ENCODE measurements around the gene RDH13.

RDH13 gene

DNA sequence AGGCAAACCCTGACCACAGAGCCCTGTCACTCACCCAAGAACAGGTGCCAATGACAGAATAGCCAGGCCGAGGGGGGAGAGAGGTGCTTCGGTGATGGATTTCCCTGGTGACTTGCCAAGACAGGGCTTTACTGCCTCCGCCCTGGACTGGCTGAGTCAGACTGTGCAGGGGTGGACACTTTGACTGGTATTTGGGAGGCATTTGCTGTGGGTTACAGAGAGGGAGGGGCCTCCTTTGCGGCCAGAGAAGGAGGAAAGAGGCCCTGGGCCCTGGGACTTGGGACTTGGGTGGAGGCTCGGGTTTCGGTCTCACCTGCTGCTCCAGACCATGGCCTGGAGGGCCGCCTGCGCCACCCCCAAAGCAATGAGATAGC, 8.2 kb upstream of the RDH13 start:
- H3K9ac ChIP-seq = no peak overlapping the region
- peaks cover 43% of the 10 kb centered on the region for H3K27me3 ChIP-seq (ENCODE audit: insufficient read depth, low read depth)
- H3K36me3 ChIP-seq (ENCODE audit: insufficient read depth) = no peaks in the 10 kb centered on the region
- no peak overlapping the region for H3K27ac ChIP-seq
- H3K79me2 ChIP-seq (ENCODE audit: insufficient read depth, low read depth) = no peaks in the 10 kb centered on the region
- H3K4me2 ChIP-seq = peak overlapping the region; percentile 11; the same call in 1 of the 2 replicates
- peaks cover 28% of the 10 kb centered on the region for H3K4me1 ChIP-seq (ENCODE audit: low read depth, poor library complexity, severe bottlenecking)
- no peaks in the 10 kb centered on the region for H4K20me1 ChIP-seq (ENCODE audit: insufficient read depth)
- H2AFZ ChIP-seq (ENCODE audit: low read depth) = no peak overlapping the region
- TF ChIP-seq, protein P1, sequence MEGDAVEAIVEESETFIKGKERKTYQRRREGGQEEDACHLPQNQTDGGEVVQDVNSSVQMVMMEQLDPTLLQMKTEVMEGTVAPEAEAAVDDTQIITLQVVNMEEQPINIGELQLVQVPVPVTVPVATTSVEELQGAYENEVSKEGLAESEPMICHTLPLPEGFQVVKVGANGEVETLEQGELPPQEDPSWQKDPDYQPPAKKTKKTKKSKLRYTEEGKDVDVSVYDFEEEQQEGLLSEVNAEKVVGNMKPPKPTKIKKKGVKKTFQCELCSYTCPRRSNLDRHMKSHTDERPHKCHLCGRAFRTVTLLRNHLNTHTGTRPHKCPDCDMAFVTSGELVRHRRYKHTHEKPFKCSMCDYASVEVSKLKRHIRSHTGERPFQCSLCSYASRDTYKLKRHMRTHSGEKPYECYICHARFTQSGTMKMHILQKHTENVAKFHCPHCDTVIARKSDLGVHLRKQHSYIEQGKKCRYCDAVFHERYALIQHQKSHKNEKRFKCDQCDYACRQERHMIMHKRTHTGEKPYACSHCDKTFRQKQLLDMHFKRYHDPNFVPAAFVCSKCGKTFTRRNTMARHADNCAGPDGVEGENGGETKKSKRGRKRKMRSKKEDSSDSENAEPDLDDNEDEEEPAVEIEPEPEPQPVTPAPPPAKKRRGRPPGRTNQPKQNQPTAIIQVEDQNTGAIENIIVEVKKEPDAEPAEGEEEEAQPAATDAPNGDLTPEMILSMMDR (conservative IDR thresholded peaks at IDR 0.05; ENCODE audit: low read depth, low read length) = no peak
- no peak overlapping the region for H3K4me3 ChIP-seq (IDR thresholded peaks at IDR 0.05; ENCODE audit: insufficient read depth, low read depth, low read length)

DNA sequence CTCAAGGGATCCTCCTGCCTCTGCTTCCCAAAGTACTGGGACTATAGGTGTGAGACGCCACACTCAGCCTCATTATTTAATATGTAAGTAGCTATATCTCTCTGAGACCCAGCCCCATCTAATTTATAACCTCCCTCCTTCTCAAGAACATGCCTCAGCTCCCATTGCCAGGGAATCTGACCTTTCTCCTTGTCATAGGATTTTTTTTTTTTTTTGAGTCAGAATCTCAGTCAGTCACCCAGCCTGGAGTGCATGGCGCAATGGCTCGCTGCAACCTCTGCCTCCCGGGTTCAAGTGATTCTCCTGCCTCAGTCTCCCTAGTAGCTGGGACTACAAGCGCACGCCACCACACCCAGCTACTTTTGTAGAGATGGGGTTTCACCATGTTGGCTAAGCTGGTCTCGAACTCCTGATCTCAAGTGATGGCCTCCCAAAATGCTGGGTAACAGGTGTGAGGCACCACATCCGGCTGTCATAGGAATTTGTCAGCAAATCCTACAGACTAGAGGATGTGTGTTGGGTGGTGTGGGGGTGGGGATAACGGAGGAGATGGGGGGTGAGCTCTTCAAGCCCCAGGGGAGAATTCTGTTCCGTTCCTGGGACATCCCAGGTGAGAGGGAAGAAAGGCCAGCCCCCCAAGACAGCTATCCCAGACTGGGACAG, 7.6 kb upstream of the RDH13 start:
- Histone ChIP-seq H3K4me1 (ENCODE audit: low read depth, poor library complexity, severe bottlenecking) (peaks cover 28% of the 10 kb centered on the region), H3K36me3 (ENCODE audit: insufficient read depth) (no peaks in the 10 kb centered on the region), H3K79me2 (ENCODE audit: insufficient read depth, low read depth) (no peaks in the 10 kb centered on the region), H3K27ac (no peak overlapping the region), H3K9ac (no peak overlapping the region), H3K27me3 (ENCODE audit: insufficient read depth, low read depth) (peaks cover 42% of the 10 kb centered on the region), H2AFZ (ENCODE audit: low read depth) (no peak overlapping the region), H4K20me1 (ENCODE audit: insufficient read depth) (no peaks in the 10 kb centered on the region), H3K4me2 (peak overlapping the region; percentile 11; the same call in 1 of the 2 replicates), H3K4me3 (IDR thresholded peaks at IDR 0.05; ENCODE audit: insufficient read depth, low read depth, low read length) (no peak overlapping the region)
- TF ChIP-seq, protein P1 (conservative IDR thresholded peaks at IDR 0.05; ENCODE audit: low read depth, low read length) = no peak

DNA sequence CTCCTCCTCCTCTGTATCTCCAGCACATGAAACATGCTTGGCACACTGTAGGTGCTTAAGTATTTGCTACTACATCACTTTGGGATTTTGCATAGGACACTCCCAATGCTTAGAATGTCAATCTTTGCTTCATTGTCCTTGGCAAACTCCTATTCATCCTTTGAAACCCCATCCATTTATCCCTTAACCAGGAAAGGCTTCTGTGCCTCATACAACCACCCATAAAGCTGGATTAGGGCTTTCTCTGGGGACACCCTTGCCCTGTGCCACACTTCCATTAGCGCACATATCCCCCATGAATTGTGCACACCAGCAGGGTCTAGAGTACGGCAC, 6.9 kb upstream of the RDH13 start:
- Histone ChIP-seq H3K4me1 (ENCODE audit: low read depth, poor library complexity, severe bottlenecking) (peaks cover 28% of the 10 kb centered on the region), H3K36me3 (ENCODE audit: insufficient read depth) (no peaks in the 10 kb centered on the region), H4K20me1 (ENCODE audit: insufficient read depth) (no peaks in the 10 kb centered on the region), H3K4me2 (peak overlapping the region; percentile 63), H3K4me3 (IDR thresholded peaks at IDR 0.05; ENCODE audit: insufficient read depth, low read depth, low read length) (no peak overlapping the region), H3K27me3 (ENCODE audit: insufficient read depth, low read depth) (peaks cover 38% of the 10 kb centered on the region), H3K79me2 (ENCODE audit: insufficient read depth, low read depth) (no peaks in the 10 kb centered on the region), H3K27ac (no peak overlapping the region), H3K9ac (no peak overlapping the region), H2AFZ (ENCODE audit: low read depth) (peak overlapping the region; percentile 26; the same call in 1 of the 2 replicates)
- TF ChIP-seq, protein P1 (conservative IDR thresholded peaks at IDR 0.05; ENCODE audit: low read depth, low read length) = no peak

DNA sequence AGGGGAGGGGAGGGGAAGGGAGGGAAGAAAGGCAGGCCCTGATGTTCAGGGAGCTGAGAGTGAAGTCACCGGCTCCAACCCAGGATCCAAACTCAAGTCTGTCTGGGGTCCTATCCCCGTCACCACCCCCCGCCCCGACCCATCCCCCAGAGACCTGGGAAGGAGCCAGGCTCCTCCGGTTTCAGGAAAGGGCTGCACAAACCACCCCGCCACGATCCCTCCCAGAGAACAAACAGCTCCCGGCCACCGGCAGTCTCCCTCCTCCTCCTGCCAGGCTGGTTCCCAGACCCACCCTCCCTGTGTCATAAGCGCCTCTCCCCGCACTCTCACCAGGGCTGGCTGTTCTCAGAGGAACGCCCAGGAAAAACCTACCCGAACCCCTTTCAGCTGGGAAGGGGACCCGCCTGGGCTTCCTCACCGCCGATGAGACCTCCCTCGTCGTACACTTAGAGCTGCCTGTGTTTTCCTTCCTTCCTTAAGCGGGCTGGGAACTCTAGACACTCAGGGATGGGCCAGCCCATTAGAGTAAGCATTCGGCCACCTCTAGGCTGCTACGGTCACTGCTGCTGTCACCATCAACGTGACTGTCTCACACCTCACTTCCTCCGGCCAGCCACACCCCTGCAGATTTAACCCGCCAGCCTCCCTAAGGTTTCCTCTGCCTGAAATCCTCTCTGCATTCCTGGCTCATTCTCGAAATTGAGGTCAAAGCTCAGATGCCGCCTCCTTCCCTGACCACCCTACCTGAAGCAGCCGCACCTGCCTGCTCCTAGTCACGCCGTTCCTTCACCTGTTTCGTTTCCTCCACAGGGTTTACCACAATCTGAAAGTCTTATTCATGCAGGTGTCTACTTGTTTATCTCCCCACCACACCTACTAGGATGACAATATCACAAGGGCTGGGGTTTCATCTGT, 6.3 kb upstream of the RDH13 start:
- Histone ChIP-seq H3K27ac (no peak overlapping the region), H3K27me3 (ENCODE audit: insufficient read depth, low read depth) (peaks cover 37% of the 10 kb centered on the region), H2AFZ (ENCODE audit: low read depth) (peak overlapping the region; percentile 26; the same call in 1 of the 2 replicates), H3K9ac (no peak overlapping the region), H3K4me2 (peak overlapping the region; percentile 63), H3K4me3 (IDR thresholded peaks at IDR 0.05; ENCODE audit: insufficient read depth, low read depth, low read length) (no peak overlapping the region), H4K20me1 (ENCODE audit: insufficient read depth) (no peaks in the 10 kb centered on the region), H3K79me2 (ENCODE audit: insufficient read depth, low read depth) (no peaks in the 10 kb centered on the region), H3K36me3 (ENCODE audit: insufficient read depth) (no peaks in the 10 kb centered on the region), H3K4me1 (ENCODE audit: low read depth, poor library complexity, severe bottlenecking) (peaks cover 28% of the 10 kb centered on the region)
- TF ChIP-seq, protein P1 (conservative IDR thresholded peaks at IDR 0.05; ENCODE audit: low read depth, low read length) = no peak

All from KMS-11 (cell line).